Activated T-cell treated with anti-CD3 and anti-CD28 coated beads, Interleukin-2, amount 50 U/mL, for 4 hours (primary cell): ENCODE measurements around the gene MRGPRD. TPM values are rescaled to one million over a fixed set of nuclear protein-coding genes. Genes with fewer than 3 reads are reported as not detected.
"Not testable (repeated sequence)": the region's sequence is repeated elsewhere in the genome, so short reads cannot be mapped to it uniquely, and the experiment has no call there.

Source experiments
- ATAC-seq, 2 donors: fragments of 200-7000 bp; cut with Tn5 transposase; one replicate each; pipeline ENCODE4 v1.10.0; 2021
- DNase-seq: peaks from one replicate; pipeline ENCODE4 v3.0.0-alpha.2; 2020
- H3K27me3 Mint-ChIP-seq: one replicate; pipeline ENCODE4 v1.8.0; 2021; ENCODE audit warnings: low read depth, mixed read lengths
- H3K36me3 Mint-ChIP-seq: one replicate; pipeline ENCODE4 v1.8.0; 2022; ENCODE audit warnings: mixed read lengths; ENCODE audit not compliant: insufficient read depth
- H3K4me1 Mint-ChIP-seq: one replicate; pipeline ENCODE4 v1.8.0; 2021; ENCODE audit warnings: low read depth, mixed read lengths
- H3K4me3 Mint-ChIP-seq: one replicate; pipeline ENCODE4 v1.8.0; 2021; ENCODE audit warnings: mild to moderate bottlenecking, moderate library complexity, mixed read lengths
- H3K9me3 Mint-ChIP-seq: one replicate; pipeline ENCODE4 v1.8.0; 2021; ENCODE audit warnings: mixed read lengths
- total RNA-seq, 3 donors: library from RNA; stranded (reverse); gene quantifications; one replicate each; pipeline ENCODE4 v1.2.1, GENCODE V29; 2021

The MRGPRD gene
- total RNA-seq, 3 donors from 2014 or later, result not detected

GRCh38 chr11:68973706-68974105 lies 7.1 kb downstream of the MRGPRD start:
- H3K27me3 Mint-ChIP-seq, H3K9me3 Mint-ChIP-seq, H3K4me3 Mint-ChIP-seq, ATAC-seq, DNase-seq, H3K4me1 Mint-ChIP-seq, H3K36me3 Mint-ChIP-seq: not testable (repeated sequence)

GRCh38 chr11:68973219-68973618 lies 7.6 kb downstream of the MRGPRD start:
- Mint-ChIP-seq H3K4me3 (no peak overlapping the region), H3K9me3 (no peaks in the 10 kb centered on the region), H3K4me1 (no peaks in the 10 kb centered on the region), H3K36me3 (no peaks in the 10 kb centered on the region), H3K27me3 (peaks cover 8% of the 10 kb centered on the region)
- no peak for ATAC-seq
- no peak for DNase-seq

- Mint-ChIP-seq H3K4me3 (no peak overlapping the region), H3K27me3 (peaks cover 12% of the 10 kb centered on the region), H3K4me1 (peaks cover 6% of the 10 kb centered on the region), H3K36me3 (no peaks in the 10 kb centered on the region), H3K9me3 (no peaks in the 10 kb centered on the region)
- DNase-seq (no peak), ATAC-seq (no peak)
These were observed 9.7 kb downstream of the MRGPRD start for GRCh38 chr11:68970921-68971636.

- peaks cover 18% of the 10 kb centered on the region for H3K4me1 Mint-ChIP-seq
- H3K36me3 Mint-ChIP-seq, result no peaks in the 10 kb centered on the region
- no peaks in the 10 kb centered on the region for H3K9me3 Mint-ChIP-seq
- DNase-seq, result no peak
- no peak for ATAC-seq
- no peak overlapping the region for H3K4me3 Mint-ChIP-seq
- peaks cover 12% of the 10 kb centered on the region for H3K27me3 Mint-ChIP-seq
These were observed 11.4 kb downstream of the MRGPRD start for GRCh38 chr11:68969386-68969785.

GRCh38 chr11:68968306-68969250 lies 12.2 kb downstream of the MRGPRD start:
- ATAC-seq (no peak), DNase-seq (no peak)
- no peaks in the 10 kb centered on the region for H3K9me3 Mint-ChIP-seq
- no peaks in the 10 kb centered on the region for H3K36me3 Mint-ChIP-seq
- peaks cover 24% of the 10 kb centered on the region for H3K4me1 Mint-ChIP-seq
- peaks cover 12% of the 10 kb centered on the region for H3K27me3 Mint-ChIP-seq
- no peak overlapping the region for H3K4me3 Mint-ChIP-seq

- no peak for ATAC-seq
- no peak overlapping the region for H3K4me3 Mint-ChIP-seq
These were observed 13.6 kb downstream of the MRGPRD start for GRCh38 chr11:68966894-68967780.

GRCh38 chr11:68965901-68966853 lies 14.6 kb downstream of the MRGPRD start:
- no peaks in the 10 kb centered on the region for H3K9me3 Mint-ChIP-seq
- peaks cover 32% of the 10 kb centered on the region for H3K4me1 Mint-ChIP-seq
- no peak for ATAC-seq
- H3K36me3 Mint-ChIP-seq, result no peaks in the 10 kb centered on the region
- DNase-seq, result no peak
- H3K27me3 Mint-ChIP-seq, result peaks cover 9% of the 10 kb centered on the region
- no peak overlapping the region for H3K4me3 Mint-ChIP-seq

More at GRCh38 chr11:68966894-68967780, 13.6 kb downstream of the MRGPRD start:
- H3K36me3 Mint-ChIP-seq, result no peaks in the 10 kb centered on the region
- peaks cover 12% of the 10 kb centered on the region for H3K27me3 Mint-ChIP-seq
- H3K4me1 Mint-ChIP-seq, result peaks cover 32% of the 10 kb centered on the region
- no peak for DNase-seq
- no peaks in the 10 kb centered on the region for H3K9me3 Mint-ChIP-seq

GRCh38 chr11:68963779-68964178 lies 17.0 kb downstream of the MRGPRD start:
- Mint-ChIP-seq H3K4me1 (peaks cover 32% of the 10 kb centered on the region), H3K4me3 (no peak overlapping the region), H3K9me3 (no peaks in the 10 kb centered on the region), H3K36me3 (no peaks in the 10 kb centered on the region), H3K27me3 (peaks cover 6% of the 10 kb centered on the region)
- DNase-seq (no peak), ATAC-seq (no peak)

GRCh38 chr11:68962527-68963250 lies 18.1 kb downstream of the MRGPRD start:
- Mint-ChIP-seq H3K4me3 (peak overlapping the region; percentile 45), H3K27me3 (peaks cover 1% of the 10 kb centered on the region), H3K4me1 (peaks cover 31% of the 10 kb centered on the region), H3K9me3 (no peaks in the 10 kb centered on the region), H3K36me3 (no peaks in the 10 kb centered on the region)
- ATAC-seq (peak; percentile 46 to 48), DNase-seq (no peak)

- Mint-ChIP-seq H3K4me3 (no peak overlapping the region), H3K9me3 (no peaks in the 10 kb centered on the region), H3K27me3 (peaks cover 3% of the 10 kb centered on the region), H3K36me3 (no peaks in the 10 kb centered on the region), H3K4me1 (peaks cover 29% of the 10 kb centered on the region)
- no peak for ATAC-seq
- DNase-seq, result no peak
These were observed 19.5 kb downstream of the MRGPRD start for GRCh38 chr11:68961245-68961644.

- Mint-ChIP-seq H3K4me1 (peaks cover 22% of the 10 kb centered on the region), H3K4me3 (no peak overlapping the region), H3K36me3 (no peaks in the 10 kb centered on the region), H3K9me3 (no peaks in the 10 kb centered on the region), H3K27me3 (peaks cover 3% of the 10 kb centered on the region)
- ATAC-seq (no peak), DNase-seq (no peak)
These were observed 20.3 kb downstream of the MRGPRD start for GRCh38 chr11:68960294-68961071.
